A673 (cell line): ENCODE data around the gene ASTN2. TPM values are rescaled to one million over a fixed set of nuclear protein-coding genes. Genes with fewer than 3 reads are reported as not detected.

Experiments
- BruUV-seq: library from RNA; stranded (reverse); fragments of 400-500 nt; replicated peaks from 2 replicates; lab custom pipeline; 2021; lab: Mats Ljungman, UMichigan
- CTCF ChIA-PET: fragments of 300-600 bp; sonication (Branson Sonifier 250); formaldehyde crosslinking; loops from one replicate; lab custom pipeline; 2022; ENCODE audit warnings: antibody characterized with exemption; lab: Charles Lee
- POLR2A ChIA-PET: fragments of 300-600 bp; sonication (Branson Sonifier 250); formaldehyde crosslinking; loops from one replicate; lab custom pipeline; 2022; ENCODE audit warnings: antibody characterized with exemption; ENCODE audit not compliant: low non-redundant PET; lab: Charles Lee
- DNase-seq: peaks from one replicate; pipeline ENCODE4 v3.0.0-alpha.2; 2015; ENCODE audit warnings: low spot score
- H3K27ac ChIP-seq: fragments of 200-600 bp; sonication (generic); 2 replicates; pipeline ENCODE4 v1.5.1; 2016; ENCODE audit warnings: mixed run types, low read depth, mild to moderate bottlenecking, mixed read lengths, antibody characterized with exemption, low read length; ENCODE audit not compliant: poor library complexity, severe bottlenecking
- H3K27me3 ChIP-seq: fragments of 200-600 bp; sonication (generic); replicated peaks from 2 replicates; pipeline ENCODE4 v1.6.1; 2017; ENCODE audit warnings: mixed run types, low read depth, mild to moderate bottlenecking, mixed read lengths, antibody characterized with exemption, low read length; ENCODE audit not compliant: insufficient read depth, poor library complexity
- H3K36me3 ChIP-seq: fragments of 200-600 bp; sonication (generic); 2 replicates; pipeline ENCODE4 v1.6.1; 2016; ENCODE audit warnings: mixed run types, mild to moderate bottlenecking, mixed read lengths, antibody characterized with exemption, low read length; ENCODE audit not compliant: insufficient read depth, poor library complexity, severe bottlenecking
- H3K4me1 ChIP-seq: fragments of 200-600 bp; sonication (generic); 2 replicates; pipeline ENCODE4 v1.6.1; 2017; ENCODE audit warnings: mixed run types, mild to moderate bottlenecking, mixed read lengths, antibody characterized with exemption, low read length; ENCODE audit not compliant: insufficient read depth, poor library complexity, severe bottlenecking
- H3K4me3 ChIP-seq: fragments of 200-600 bp; sonication (generic); 2 replicates; pipeline ENCODE4 v1.5.1; 2016; ENCODE audit warnings: low read depth, mixed run types, mild to moderate bottlenecking, mixed read lengths, low read length; ENCODE audit not compliant: poor library complexity, severe bottlenecking
- H3K9me3 ChIP-seq: fragments of 200-600 bp; sonication (generic); 2 replicates; pipeline ENCODE4 v1.6.1; 2016; ENCODE audit warnings: mixed run types, low read depth, mild to moderate bottlenecking, mixed read lengths, antibody characterized with exemption, low read length; ENCODE audit not compliant: poor library complexity, severe bottlenecking
- CTCF ChIP-seq: fragments of 300-800, 200-600 bp; sonication (generic); conservative IDR thresholded peaks from 2 replicates; pipeline ENCODE4 v1.5.1; 2017; ENCODE audit warnings: low read depth, mild to moderate bottlenecking, antibody characterized with exemption, low read length, moderate library complexity, mixed read lengths
- EZH2 ChIP-seq: fragments of 200-600 bp; sonication (generic); IDR thresholded peaks from 2 replicates; pipeline ENCODE4 v1.6.1; 2017; ENCODE audit warnings: borderline replicate concordance, low read depth, mild to moderate bottlenecking, mixed read lengths, antibody characterized with exemption, low read length; ENCODE audit not compliant: poor library complexity, severe bottlenecking
- intact Hi-C: fragments of 100-400 bp; cut with micrococcal nuclease; formaldehyde crosslinking; loops from one replicate; pipeline ENCODE4 v1.10.0; 2022; ENCODE audit not compliant: unreplicated experiment
- total RNA-seq: library from RNA; stranded (reverse); gene quantifications from 2 replicates; pipeline ENCODE4 v1.2.3, GENCODE V29; 2021

The ASTN2 gene
- total RNA-seq, 1 experiment from 2014 or later = 3.4 TPM

- Histone ChIP-seq H3K27ac (no peak overlapping the region), H3K36me3 (no peaks in the 10 kb centered on the region), H3K9me3 (no peaks in the 10 kb centered on the region), H3K4me1 (no peaks in the 10 kb centered on the region), H3K4me3 (no peak overlapping the region), H3K27me3 (peaks cover 31% of the 10 kb centered on the region)
- DNase-seq = no peak
- CTCF ChIA-PET = no interaction called here
- intact Hi-C loops = no loop called here
- TF ChIP-seq EZH2 (no peak), CTCF (no peak)
- BruUV-seq = no TSS peak
- POLR2A ChIA-PET = no interaction called here
These were observed 628.1 kb downstream of the ASTN2 start for GRCh38 chr9:116786737-116787136.

- Histone ChIP-seq H3K4me3 (no peak overlapping the region), H3K36me3 (no peaks in the 10 kb centered on the region), H3K27me3 (peaks cover 22% of the 10 kb centered on the region), H3K4me1 (no peaks in the 10 kb centered on the region), H3K27ac (no peak overlapping the region), H3K9me3 (no peaks in the 10 kb centered on the region)
- TF ChIP-seq EZH2 = no peak
- TF ChIP-seq CTCF = no peak
- no TSS peak for BruUV-seq
- intact Hi-C loops = no loop called here
- CTCF ChIA-PET = no interaction called here
- no peak for DNase-seq
- POLR2A ChIA-PET = no interaction called here
These were observed 637.7 kb downstream of the ASTN2 start for GRCh38 chr9:116777116-116777515.

GRCh38 chr9:116774421-116775180 is 640.3 kb downstream of the ASTN2 start:
- DNase-seq = no peak
- peaks cover 13% of the 10 kb centered on the region for H3K27me3 ChIP-seq
- CTCF ChIA-PET = no interaction called here
- H3K4me1 ChIP-seq = no peaks in the 10 kb centered on the region
- TF ChIP-seq EZH2 (no peak), CTCF (no peak)
- H3K4me3 ChIP-seq = no peak overlapping the region
- no peak overlapping the region for H3K27ac ChIP-seq
- no TSS peak for BruUV-seq
- H3K9me3 ChIP-seq = no peaks in the 10 kb centered on the region
- POLR2A ChIA-PET = no interaction called here
- intact Hi-C loops = no loop called here
- no peaks in the 10 kb centered on the region for H3K36me3 ChIP-seq
